ENCODE measurements around the gene CD82. TPM values are rescaled to one million over a fixed set of nuclear protein-coding genes. Genes with fewer than 3 reads are reported as not detected.

Gene CD82
- total RNA-seq, 1 experiment from 2014 or later = 81.8 TPM

- H3K36me3 ChIP-seq = no peaks in the 10 kb centered on the region
- H3K9me3 ChIP-seq (replicated peaks) = no peaks in the 10 kb centered on the region
- H3K4me1 ChIP-seq = peaks cover 52% of the 10 kb centered on the region
- peak; percentile 63 to 84 for DNase-seq
- no peak overlapping the region for H3K4me3 ChIP-seq
- peak overlapping the region; percentile 9 for H3K27ac ChIP-seq
- H3K27me3 ChIP-seq = no peaks in the 10 kb centered on the region
These were observed 2.5 kb upstream of the CD82 start for GRCh38 chr11:44562845-44563460.

- Histone ChIP-seq H3K4me3 (no peak overlapping the region), H3K36me3 (no peaks in the 10 kb centered on the region), H3K4me1 (peaks cover 59% of the 10 kb centered on the region), H3K27ac (peak overlapping the region; percentile 97; the same call in 1 of the 2 replicates), H3K27me3 (no peaks in the 10 kb centered on the region), H3K9me3 (replicated peaks) (no peaks in the 10 kb centered on the region)
- no peak for DNase-seq
These were observed 1.8 kb upstream of the CD82 start for GRCh38 chr11:44563711-44564110.

GRCh38 chr11:44564166-44564565, 1.3 kb upstream of the CD82 start:
- Histone ChIP-seq H3K4me3 (peak overlapping the region; percentile 51; the same call in 1 of the 2 replicates), H3K27me3 (no peaks in the 10 kb centered on the region), H3K9me3 (replicated peaks) (no peaks in the 10 kb centered on the region), H3K27ac (peak overlapping the region; percentile 97), H3K4me1 (peaks cover 60% of the 10 kb centered on the region), H3K36me3 (no peaks in the 10 kb centered on the region)
- DNase-seq = peak in 1 of 2 experiments; percentile 37

- DNase-seq = peak; percentile 89
- H3K27me3 ChIP-seq = no peaks in the 10 kb centered on the region
- H3K4me1 ChIP-seq = peaks cover 59% of the 10 kb centered on the region
- H3K4me3 ChIP-seq = peak overlapping the region; percentile 51
- H3K9me3 ChIP-seq (replicated peaks) = no peaks in the 10 kb centered on the region
- no peaks in the 10 kb centered on the region for H3K36me3 ChIP-seq
- peak overlapping the region; percentile 97 for H3K27ac ChIP-seq
These were observed 723 bp upstream of the CD82 start for GRCh38 chr11:44564670-44565210.

- Histone ChIP-seq H3K4me1 (peaks cover 61% of the 10 kb centered on the region), H3K4me3 (peak overlapping the region; percentile 72), H3K36me3 (0 out of 2 replicates have a peak, but pooled peaks cover 3% of the 10 kb centered on the region), H3K27me3 (no peaks in the 10 kb centered on the region), H3K27ac (peak overlapping the region; percentile 60), H3K9me3 (replicated peaks) (no peaks in the 10 kb centered on the region)
- DNase-seq = peak; percentile 66 to 75
These were observed 788 bp downstream of the CD82 start for GRCh38 chr11:44565953-44566949.

- Histone ChIP-seq H3K27me3 (no peaks in the 10 kb centered on the region), H3K36me3 (peaks cover 9% of the 10 kb centered on the region), H3K9me3 (replicated peaks) (no peaks in the 10 kb centered on the region), H3K4me1 (peaks cover 58% of the 10 kb centered on the region), H3K4me3 (peak overlapping the region; percentile 72), H3K27ac (peak overlapping the region; percentile 84)
- DNase-seq = peak; percentile 34 to 53
These were observed 1.8 kb downstream of the CD82 start for GRCh38 chr11:44566952-44567875.

GRCh38 chr11:44567876-44568256, 2.4 kb downstream of the CD82 start:
- no peak overlapping the region; the same call in 1 of the 2 replicates for H3K4me3 ChIP-seq
- H3K4me1 ChIP-seq = peaks cover 51% of the 10 kb centered on the region
- no peaks in the 10 kb centered on the region for H3K9me3 ChIP-seq (replicated peaks)
- DNase-seq = no peak
- H3K27me3 ChIP-seq = no peaks in the 10 kb centered on the region
- peaks cover 15% of the 10 kb centered on the region for H3K36me3 ChIP-seq
- H3K27ac ChIP-seq = peak overlapping the region; percentile 84

GRCh38 chr11:44568331-44568657, 2.8 kb downstream of the CD82 start:
- Histone ChIP-seq H3K9me3 (replicated peaks) (no peaks in the 10 kb centered on the region), H3K36me3 (peaks cover 15% of the 10 kb centered on the region), H3K4me3 (peak overlapping the region; percentile 23), H3K27ac (peak overlapping the region; percentile 84), H3K27me3 (no peaks in the 10 kb centered on the region), H3K4me1 (peaks cover 47% of the 10 kb centered on the region)
- no peak for DNase-seq

- Histone ChIP-seq H3K9me3 (replicated peaks) (no peaks in the 10 kb centered on the region), H3K27me3 (no peaks in the 10 kb centered on the region), H3K4me1 (peaks cover 41% of the 10 kb centered on the region), H3K36me3 (peaks cover 15% of the 10 kb centered on the region), H3K4me3 (peak overlapping the region; percentile 23), H3K27ac (peak overlapping the region; percentile 84)
- DNase-seq = peak; percentile 98 to 99
These were observed 3.4 kb downstream of the CD82 start for GRCh38 chr11:44568658-44569473.

GRCh38 chr11:44570411-44571155, 5.1 kb downstream of the CD82 start:
- Histone ChIP-seq H3K9me3 (replicated peaks) (no peaks in the 10 kb centered on the region), H3K27ac (no peak overlapping the region), H3K36me3 (peaks cover 22% of the 10 kb centered on the region), H3K4me1 (peaks cover 41% of the 10 kb centered on the region), H3K27me3 (no peaks in the 10 kb centered on the region), H3K4me3 (no peak overlapping the region)
- DNase-seq = no peak

- H3K36me3 ChIP-seq = peaks cover 27% of the 10 kb centered on the region
- no peaks in the 10 kb centered on the region for H3K27me3 ChIP-seq
- H3K4me3 ChIP-seq = no peak overlapping the region
- H3K27ac ChIP-seq = no peak overlapping the region
- no peaks in the 10 kb centered on the region for H3K9me3 ChIP-seq (replicated peaks)
- peaks cover 34% of the 10 kb centered on the region for H3K4me1 ChIP-seq
- DNase-seq = no peak
These were observed 6.4 kb downstream of the CD82 start for GRCh38 chr11:44571871-44572270.

- no peaks in the 10 kb centered on the region for H3K9me3 ChIP-seq (replicated peaks)
- H3K4me1 ChIP-seq = peaks cover 31% of the 10 kb centered on the region
- no peaks in the 10 kb centered on the region for H3K27me3 ChIP-seq
- DNase-seq = no peak
- H3K4me3 ChIP-seq = no peak overlapping the region
- H3K27ac ChIP-seq = no peak overlapping the region
- H3K36me3 ChIP-seq = peaks cover 30% of the 10 kb centered on the region
These were observed 7.0 kb downstream of the CD82 start for GRCh38 chr11:44572436-44572835.

GRCh38 chr11:44572884-44573283, 7.4 kb downstream of the CD82 start:
- Histone ChIP-seq H3K27ac (no peak overlapping the region), H3K27me3 (no peaks in the 10 kb centered on the region), H3K4me1 (peaks cover 26% of the 10 kb centered on the region), H3K36me3 (peaks cover 33% of the 10 kb centered on the region), H3K4me3 (no peak overlapping the region), H3K9me3 (replicated peaks) (no peaks in the 10 kb centered on the region)
- DNase-seq = no peak

All from SJCRH30 (cell line).